Sciatic nerve (tissue), 2 donors: Measurements from ENCODE around the gene AIG1. TPM values are rescaled to one million over a fixed set of nuclear protein-coding genes. Genes with fewer than 3 reads are reported as not detected.
"Not testable (repeated sequence)": the region's sequence is repeated elsewhere in the genome, so short reads cannot be mapped to it uniquely, and the experiment has no call there.

Source experiments
- ATAC-seq: fragments of 200-7000 bp; cut with Tn5 transposase; one replicate; pipeline ENCODE4 v1.9.1; 2020; ENCODE audit warnings: mild to moderate bottlenecking, moderate library complexity
- DNase-seq: peaks from one replicate; pipeline ENCODE4 v3.0.0-alpha.2; 2020; ENCODE audit warnings: low spot score
- intact Hi-C: fragments of 100-400 bp; cut with DNase I; formaldehyde crosslinking; loops from one replicate; pipeline ENCODE4 v1.14.2; 2022
- total RNA-seq: library from RNA; stranded (reverse); fragmentation: NEBNext Ultra II Directional; extraction: Animal tissue kit (Norgen Biotek cat#: 25700); gene quantifications from one replicate; pipeline ENCODE4 v1.2.1, GENCODE V29; 2021
- donor health status: DM: no; HTN: no; CAD: no.
- donor health status: DM: no; HTN: no; CAD: no.

Gene AIG1
- total RNA-seq, 1 donor from 2014 or later = 22.6 TPM

GRCh38 chr6:143264986-143265764 lies 204.5 kb downstream of the AIG1 start:
- DNase-seq (no peak), ATAC-seq (no peak)
- intact Hi-C loops = no loop called here

DNA sequence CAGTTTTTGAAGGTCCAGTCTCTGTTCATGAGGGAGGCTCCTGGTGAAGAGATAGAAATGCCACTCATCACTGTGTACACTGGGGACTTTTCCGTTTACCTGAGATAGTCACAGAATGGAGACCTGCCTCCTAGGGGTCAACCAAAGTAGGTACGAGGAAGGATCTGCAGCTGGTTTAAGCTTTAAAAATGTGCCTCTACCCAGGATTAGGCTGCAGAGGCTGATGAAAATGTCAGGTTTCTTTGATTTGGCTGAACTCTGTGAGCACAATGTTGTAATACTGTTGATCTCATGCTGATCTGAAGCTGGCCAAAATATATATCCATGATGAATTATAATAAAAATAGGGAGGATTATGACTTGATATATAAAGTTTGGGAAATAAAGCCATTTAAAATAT lies 207.1 kb downstream of the AIG1 start:
- peak; percentile 78 for ATAC-seq
- DNase-seq = no peak
- intact Hi-C loops = no loop called here

DNA sequence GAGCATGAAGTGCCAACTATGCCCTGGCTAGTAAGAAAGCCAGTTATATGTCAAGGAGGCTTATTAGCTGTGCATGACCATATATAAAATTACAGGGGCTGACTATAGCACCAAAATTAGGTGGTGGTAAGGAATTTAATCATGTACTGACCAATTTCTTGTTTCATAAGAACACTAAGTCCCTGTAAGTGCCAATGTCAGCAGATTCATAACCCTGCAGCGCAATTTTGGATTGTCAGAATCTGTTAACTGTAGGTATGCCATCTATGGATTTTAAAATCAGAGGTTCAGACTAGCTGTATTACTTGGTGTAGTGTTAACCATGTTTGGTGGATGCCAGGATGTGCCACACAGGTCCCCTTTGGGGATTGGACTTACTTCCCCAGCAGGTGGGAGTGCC lies 207.8 kb downstream of the AIG1 start:
- intact Hi-C loops = no loop called here
- ATAC-seq (peak; percentile 14), DNase-seq (no peak)

- ATAC-seq (no peak), DNase-seq (no peak)
- intact Hi-C loops = no loop called here
These were observed 209.3 kb downstream of the AIG1 start for GRCh38 chr6:143270026-143270425.

- ATAC-seq (peak; percentile 63), DNase-seq (no peak)
- intact Hi-C loops = no loop called here
These were observed 210.3 kb downstream of the AIG1 start for GRCh38 chr6:143271024-143271423.

DNA sequence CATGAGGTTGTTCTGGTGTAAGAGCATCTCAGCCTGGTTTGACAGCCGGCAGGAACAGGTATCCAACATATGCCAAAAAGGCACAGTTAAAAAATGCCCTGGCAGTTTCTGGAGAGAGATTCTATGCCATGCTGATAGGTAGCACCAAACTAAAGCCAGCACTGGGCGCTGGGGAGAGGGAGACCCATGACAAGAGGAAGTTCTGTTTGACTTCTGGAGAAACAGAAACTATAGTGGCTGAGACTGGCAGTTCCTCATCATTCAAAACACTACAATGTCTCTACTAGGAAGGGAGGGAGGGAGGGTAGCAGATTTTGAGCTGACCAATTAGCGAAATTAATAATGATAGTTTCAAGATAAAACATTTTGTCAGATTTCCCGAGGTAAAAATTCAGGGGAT lies 215.7 kb downstream of the AIG1 start:
- ATAC-seq (peak; percentile 32), DNase-seq (no peak)
- intact Hi-C loops = no loop called here

DNA sequence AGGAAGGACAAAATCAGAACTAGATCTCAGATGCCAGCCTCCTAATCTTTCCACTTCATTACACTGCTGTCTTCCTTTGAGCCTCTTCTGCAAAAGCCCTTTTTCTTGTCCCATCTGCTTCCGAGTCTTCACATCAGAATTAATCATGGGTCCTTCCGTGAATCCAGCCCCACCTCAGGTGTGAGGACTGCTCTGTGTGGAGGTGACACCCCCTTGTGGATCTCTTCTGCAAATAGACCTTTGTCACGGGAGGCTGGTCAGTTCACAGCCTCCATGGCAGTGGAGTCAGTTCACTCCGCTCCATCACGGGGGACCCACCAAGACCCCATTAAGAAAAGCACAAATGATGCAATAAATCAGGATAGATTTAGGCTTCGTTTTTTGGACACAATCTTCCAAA lies 218.7 kb downstream of the AIG1 start:
- ATAC-seq (no peak), DNase-seq (no peak)
- intact Hi-C loops = no loop called here

DNA sequence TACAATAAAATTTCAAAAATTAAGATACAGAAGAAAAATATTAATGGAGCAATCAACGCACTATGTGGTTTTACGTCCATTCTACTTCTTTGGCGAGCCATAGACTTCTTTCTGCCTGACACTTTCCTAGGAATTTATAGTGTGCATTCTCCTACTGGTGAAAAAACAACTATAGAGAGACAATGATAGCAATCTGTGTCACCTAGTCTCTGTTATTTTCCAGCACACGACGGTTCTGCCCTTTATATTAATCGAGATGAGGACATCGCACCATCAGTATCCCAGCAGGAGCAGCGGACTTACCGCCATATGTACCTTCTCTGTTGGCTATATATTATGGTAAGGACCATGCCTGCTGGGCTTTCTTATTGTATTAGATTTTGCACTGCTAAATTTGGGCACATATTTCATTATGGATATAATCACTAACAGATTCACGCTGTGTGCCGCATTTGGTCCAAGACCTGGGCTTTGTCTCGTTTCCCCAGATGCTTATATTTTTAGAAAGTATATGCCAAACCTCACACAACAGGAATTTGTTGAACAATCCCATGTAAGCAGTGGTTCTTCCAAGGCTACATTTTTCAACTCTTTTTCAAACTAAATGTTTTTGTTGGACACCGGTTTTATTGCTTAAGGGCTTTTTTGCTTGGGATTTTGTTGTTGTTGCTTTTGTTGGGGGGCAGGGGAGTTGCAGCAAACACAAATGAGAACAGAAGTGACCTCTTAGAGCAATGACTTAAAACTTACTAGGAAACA lies 223.4 kb downstream of the AIG1 start:
- DNase-seq = no peak
- peak; percentile 56 for ATAC-seq
- intact Hi-C loops = no loop called here

DNA sequence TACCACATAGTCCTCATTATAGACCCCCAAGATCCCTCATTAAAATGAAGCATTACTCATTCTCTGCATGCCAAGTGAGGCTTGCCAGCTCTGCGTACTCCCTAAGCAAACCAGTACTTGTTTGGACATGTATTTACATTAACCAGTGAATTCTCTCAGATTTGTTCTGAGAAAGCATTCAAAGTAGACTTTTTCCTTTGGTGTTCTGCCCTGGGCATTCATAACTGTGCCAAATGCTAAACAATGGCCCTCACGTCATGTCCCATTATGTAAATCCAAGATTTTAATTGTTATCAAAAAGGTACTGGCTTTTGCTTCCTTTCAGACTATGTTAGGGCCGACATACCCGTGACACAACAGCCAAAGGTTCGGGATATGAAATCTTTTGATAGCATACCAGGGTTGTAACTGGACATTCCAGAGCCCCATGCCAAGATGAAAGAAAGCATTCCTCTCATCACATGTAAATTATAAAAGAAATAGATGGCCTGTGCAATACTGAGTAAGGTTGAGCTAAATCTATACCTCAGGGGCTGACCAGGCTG lies 225.6 kb downstream of the AIG1 start:
- ATAC-seq (no peak), DNase-seq (no peak)
- intact Hi-C loops = no loop called here

GRCh38 chr6:143288923-143289322 lies 228.2 kb downstream of the AIG1 start:
- intact Hi-C loops = no loop called here
- DNase-seq = no peak
- no peak for ATAC-seq

- DNase-seq = no peak
- no peak for ATAC-seq
- intact Hi-C loops = no loop called here
These were observed 229.5 kb downstream of the AIG1 start for GRCh38 chr6:143290206-143290605.

- intact Hi-C loops = no loop called here
- ATAC-seq (no peak), DNase-seq (no peak)
These were observed 232.8 kb downstream of the AIG1 start for GRCh38 chr6:143293523-143293922.

GRCh38 chr6:143294265-143294860 lies 233.7 kb downstream of the AIG1 start:
- ATAC-seq = no peak
- no peak for DNase-seq
- intact Hi-C loops = no loop called here

DNA sequence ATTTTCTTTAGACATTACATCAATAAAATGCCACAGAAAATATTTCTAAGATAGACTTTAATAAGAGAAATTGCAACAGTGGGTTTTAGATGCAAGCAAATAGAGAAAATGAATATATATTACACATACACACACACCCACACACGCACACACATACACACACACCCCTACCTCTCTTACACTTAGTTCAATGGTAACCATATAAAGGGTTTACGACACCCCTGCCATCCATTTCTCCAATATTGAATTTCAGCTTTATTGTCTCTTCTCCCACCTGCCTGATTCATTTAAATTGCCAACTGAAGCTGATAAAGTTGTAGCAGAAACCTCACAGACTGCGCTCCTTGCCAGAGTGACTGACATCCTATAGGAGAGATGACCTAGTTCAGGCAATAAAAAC lies 235.2 kb downstream of the AIG1 start:
- intact Hi-C loops = no loop called here
- DNase-seq (no peak), ATAC-seq (no peak)

- intact Hi-C loops = no loop called here
- no peak for DNase-seq
- no peak for ATAC-seq
These were observed 237.4 kb downstream of the AIG1 start for GRCh38 chr6:143298071-143298470.

DNA sequence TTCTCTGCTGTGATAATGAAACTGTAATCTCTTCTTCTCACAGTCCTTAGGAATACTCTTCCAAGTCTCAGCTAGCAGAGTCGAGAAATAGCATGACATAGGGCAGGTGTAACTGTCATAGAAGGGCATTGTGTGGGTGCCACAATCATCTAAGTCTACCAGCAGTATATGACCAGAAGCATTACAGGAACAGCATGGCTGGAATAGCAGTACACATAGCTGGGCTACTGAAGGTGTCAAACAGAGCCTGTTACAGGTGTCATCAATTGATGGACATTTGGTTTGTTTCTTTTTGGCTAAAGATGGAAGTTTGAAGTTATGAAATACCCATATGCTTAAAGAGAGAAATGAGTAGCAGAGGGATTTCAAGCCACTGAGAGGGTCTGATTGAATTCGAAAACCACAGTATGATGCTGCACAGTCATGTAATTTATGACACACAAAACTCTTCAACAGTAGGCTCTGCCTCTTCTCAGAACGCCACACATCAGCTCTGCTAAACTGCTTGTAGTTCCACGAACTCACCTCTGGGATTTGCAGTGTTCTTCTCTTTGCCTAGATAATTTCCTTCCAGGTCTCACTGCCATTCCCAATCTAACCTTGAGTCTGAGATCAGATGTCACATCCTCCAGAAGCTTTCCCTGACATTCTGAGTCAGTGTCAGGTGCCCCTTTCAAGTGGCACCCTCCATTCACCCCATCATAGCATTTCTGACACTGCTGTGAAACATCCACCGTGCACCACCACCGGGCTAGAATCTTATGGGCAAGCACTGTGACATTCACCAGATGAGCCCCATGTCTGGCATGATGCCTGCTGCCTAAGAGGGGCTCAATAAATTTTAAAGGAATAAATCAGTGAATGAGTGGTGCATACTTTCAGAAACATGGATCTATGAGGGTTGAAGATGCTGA lies 238.8 kb downstream of the AIG1 start:
- no peak for DNase-seq
- intact Hi-C loops = no loop called here
- ATAC-seq = no peak

DNA sequence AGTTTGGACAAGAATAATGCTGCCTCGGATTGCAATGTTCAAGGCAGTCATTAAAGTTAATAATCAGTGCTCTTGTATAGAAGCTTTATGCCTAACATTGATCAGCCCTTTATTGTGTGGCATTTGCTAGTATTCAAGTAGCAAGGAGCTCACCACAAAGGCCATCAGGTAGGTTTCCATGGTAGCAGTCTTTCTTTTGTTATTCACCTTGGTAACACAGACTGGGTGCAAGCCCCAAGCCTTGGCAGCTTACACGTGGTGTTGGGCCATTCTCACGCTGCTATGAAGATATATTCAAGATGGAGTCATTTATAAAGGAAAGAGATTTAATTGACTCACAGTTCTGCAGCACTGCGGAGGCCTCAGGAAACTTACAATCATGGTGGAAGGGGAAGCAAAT lies 240.5 kb downstream of the AIG1 start:
- ATAC-seq (no peak), DNase-seq (no peak)
- intact Hi-C loops = no loop called here

GRCh38 chr6:143307760-143308159 lies 247.1 kb downstream of the AIG1 start:
- DNase-seq, ATAC-seq, intact Hi-C loops: not testable (repeated sequence)

DNA sequence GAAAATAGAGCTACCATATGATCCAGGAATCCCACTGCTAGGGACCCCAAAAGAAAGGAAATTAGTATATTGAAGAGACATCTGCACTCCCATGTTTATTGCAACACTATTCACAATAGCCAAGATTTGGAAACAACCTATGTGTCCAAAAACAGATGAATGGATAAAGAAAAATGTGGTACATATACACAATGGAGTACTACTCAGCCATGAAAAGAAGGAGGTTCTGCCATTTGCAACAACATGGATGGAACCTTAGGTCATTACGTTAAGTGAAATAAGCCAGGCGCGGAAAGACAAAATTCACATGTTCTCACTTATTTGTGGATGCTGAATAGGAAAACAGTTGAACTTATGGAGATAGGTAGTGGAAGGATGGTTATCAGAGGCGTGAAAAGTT lies 252.5 kb downstream of the AIG1 start:
- no peak for ATAC-seq
- intact Hi-C loops = no loop called here
- DNase-seq = no peak
